CD14-positive monocyte (primary cell): ENCODE measurements around the gene AVL9. TPM values are rescaled to one million over a fixed set of nuclear protein-coding genes. Genes with fewer than 3 reads are reported as not detected.

Experiments
- DNase-seq, 3 donors: peaks; one replicate each; pipeline ENCODE4 v3.0.0-alpha.2; 2011 to 2022
- H2AFZ ChIP-seq: 2 replicates; pipeline ENCODE4 v1.6.0; 2012; ENCODE audit warnings: mild to moderate bottlenecking, low read depth, low read length, inconsistent platforms; ENCODE audit not compliant: insufficient read depth, poor library complexity, severe bottlenecking
- H3K27ac ChIP-seq, 2 donors: 1 replicate in 1 of 2; 2 replicates in 1 of 2; pipeline ENCODE4 v1.5.1; 2012 to 2013; ENCODE audit warnings: low read length in 2 of 2, control low read depth in 1 of 2, inconsistent platforms in 1 of 2, low read depth in 1 of 2, mild to moderate bottlenecking in 1 of 2
- H3K27me3 ChIP-seq, 2 donors: one replicate each; pipeline versions ENCODE4 v1.6.0 to v1.6.1; 2011 to 2013; ENCODE audit warnings: low read length in 2 of 2; ENCODE audit not compliant: control insufficient read depth in 2 of 2, insufficient read depth in 2 of 2
- H3K36me3 ChIP-seq, 2 donors: replicated peaks in 1 of 2; 1 replicate in 1 of 2; 2 replicates in 1 of 2; pipeline versions ENCODE4 v1.5.1 to v1.6.1; 2012 to 2013; ENCODE audit warnings: low read length in 2 of 2, control low read depth in 1 of 2, inconsistent platforms in 1 of 2, mild to moderate bottlenecking in 1 of 2; ENCODE audit not compliant: insufficient read depth in 2 of 2, control insufficient read depth in 1 of 2
- H3K4me1 ChIP-seq, 2 donors: 1 replicate in 1 of 2; 2 replicates in 1 of 2; pipeline versions ENCODE4 v1.5.1 to v1.6.1; 2012 to 2013; ENCODE audit warnings: low read length in 2 of 2, control low read depth in 1 of 2, inconsistent platforms in 1 of 2, mild to moderate bottlenecking in 1 of 2, moderate library complexity in 1 of 2; ENCODE audit not compliant: insufficient read depth in 2 of 2, control insufficient read depth in 1 of 2
- H3K4me2 ChIP-seq: replicated peaks from 2 replicates; pipeline ENCODE3; 2012; ENCODE audit warnings: low read length, moderate library complexity, mild to moderate bottlenecking; ENCODE audit not compliant: poor library complexity, severe bottlenecking; ENCODE audit errors: extremely low read depth
- H3K4me3 ChIP-seq, 3 experiments: fragments of 200-600 bp in 1 of 3; sonication (generic) in 1 of 3; replicated peaks in 1 of 3; 1 replicate in 2 of 3; 2 replicates in 1 of 3; pipeline ENCODE4 v1.5.1; 2011 to 2013; ENCODE audit warnings: low read length in 3 of 3, mild to moderate bottlenecking in 3 of 3, control low read depth in 2 of 3, low read depth in 2 of 3, inconsistent platforms in 1 of 3, moderate library complexity in 1 of 3
- H3K79me2 ChIP-seq: 2 replicates; pipeline ENCODE4 v1.6.0; 2012; ENCODE audit warnings: mild to moderate bottlenecking, control low read depth, inconsistent platforms, low read length, moderate library complexity; ENCODE audit not compliant: insufficient read depth
- H3K9ac ChIP-seq: 2 replicates; pipeline ENCODE4 v1.6.0; 2017; ENCODE audit warnings: low read length, mild to moderate bottlenecking; ENCODE audit not compliant: insufficient read depth, poor library complexity, severe bottlenecking
- H3K9me3 ChIP-seq, 2 donors: replicated peaks in 1 of 2; 1 replicate in 1 of 2; 2 replicates in 1 of 2; pipeline versions ENCODE4 v1.5.1 to v1.6.1; 2012 to 2013; ENCODE audit warnings: low read length in 2 of 2, control low read depth in 1 of 2; ENCODE audit not compliant: control insufficient read depth in 1 of 2, insufficient read depth in 1 of 2
- H4K20me1 ChIP-seq: 2 replicates; pipeline ENCODE4 v1.6.0; 2012; ENCODE audit warnings: mild to moderate bottlenecking, low read length, control low read depth, moderate library complexity; ENCODE audit not compliant: insufficient read depth
- H3K27ac Mint-ChIP-seq, 7 donors: one replicate each; pipeline ENCODE4 v1.8.0; 2020; ENCODE audit warnings: mild to moderate bottlenecking in 7 of 7, mixed read lengths in 7 of 7, moderate library complexity in 6 of 7, inconsistent platforms in 2 of 7
- H3K27me3 Mint-ChIP-seq, 3 donors: one replicate each; pipeline ENCODE4 v1.8.0; 2021 to 2022; ENCODE audit warnings: low read depth in 3 of 3, mild to moderate bottlenecking in 3 of 3, mixed read lengths in 3 of 3, moderate library complexity in 3 of 3, inconsistent platforms in 1 of 3
- H3K36me3 Mint-ChIP-seq, 2 donors: one replicate each; pipeline ENCODE4 v1.8.0; 2020; ENCODE audit warnings: mixed read lengths in 2 of 2, inconsistent platforms in 1 of 2, mild to moderate bottlenecking in 1 of 2
- H3K4me1 Mint-ChIP-seq: one replicate; pipeline ENCODE4 v1.8.0; 2020; ENCODE audit warnings: mild to moderate bottlenecking, mixed read lengths
- H3K4me3 Mint-ChIP-seq, 2 donors: one replicate each; pipeline ENCODE4 v1.8.0; 2020; ENCODE audit warnings: mild to moderate bottlenecking in 2 of 2, mixed read lengths in 2 of 2, moderate library complexity in 1 of 2
- H3K9me3 Mint-ChIP-seq, 7 donors: one replicate each; pipeline ENCODE4 v1.8.0; 2020 to 2022; ENCODE audit warnings: mixed read lengths in 7 of 7, mild to moderate bottlenecking in 6 of 7, moderate library complexity in 6 of 7, inconsistent platforms in 2 of 7
- CTCF ChIP-seq: fragments of 200-600 bp; IDR thresholded peaks from one replicate; pipeline ENCODE4 v1.8.0; 2022; ENCODE audit warnings: antibody characterized with exemption, mild to moderate bottlenecking
- whole genome bisulfite sequencing: methylation state at CpG from one replicate; pipeline ENCODE4 v1.1.5; 2013; ENCODE audit warnings: missing lambda C conversion rate; ENCODE audit not compliant: insufficient coverage; 5-methylcytosine and 5-hydroxymethylcytosine counted together
- intact Hi-C, 2 donors: fragments of 100-400 bp; cut with micrococcal nuclease; formaldehyde crosslinking; loops; one replicate each; pipeline versions ENCODE4 v1.15.0 to v1.15.1; 2023
- polyA minus RNA-seq: library from RNA; depleted of rRNA, polyadenylated mRNA; stranded (reverse); fragments of >200 nt; gene quantifications from 2 replicates; pipeline ENCODE4 v1.2.3, GENCODE V29; 2012
- polyA plus RNA-seq, 3 donors: library from polyadenylated mRNA; depleted of rRNA in 1 of 3; unstranded in 2 of 3; stranded (reverse) in 1 of 3; fragments of 300-500 nt in 2 of 3; fragments of >200 nt in 1 of 3; fragmentation: Illumina TruSeq in 2 of 3; gene quantifications; 1 replicate in 2 of 3; 2 replicates in 1 of 3; pipeline ENCODE4 v1.2.3, GENCODE V29; 2012 to 2021
- total RNA-seq, 12 experiments: library from RNA in 1 of 12; stranded (reverse) in 1 of 12; fragments of 120-200 nt in 1 of 12; gene quantifications; one replicate each; pipeline ENCODE4 v1.2.4 and lab custom pipeline; 2013 to 2026; ENCODE audit warnings: mixed read lengths in 6 of 12, inconsistent platforms in 1 of 12

Gene AVL9
- 34.9 TPM for total RNA-seq (2013)
- 10 to 100 TPM; 16.3 to 17.1 (median 16.8) TPM for polyA plus RNA-seq
- polyA minus RNA-seq: 14.8 and 15.7 TPM in 2 replicates
- total RNA-seq (lab: John Stamatoyannopoulos, UW): 50.6 to 131 (median 80.3) reads per million in 11 experiments

GRCh38 chr7:32495298-32496051 is at the start of gene AVL9:
Gene AVL9, plus strand, starts transcription at chr7:32495489. Its CDS starts 221 bp downstream, at chr7:32495710.
- intact Hi-C loops: loop anchor here (10.0 kb wide), 3 partner anchors 399 to 1901 kb away; partner anchors contain the start of genes GARS1 (in 1 of the 2), KBTBD2 (in 1 of the 2) and NT5C3A (in 1 of the 2)
- Histone ChIP-seq H2AFZ (peak within 1 kb of the TSS; percentile 92), H3K4me3 (peak within 1 kb of the TSS; percentile 76 to 94 (median 77)), H3K9ac (peak within 1 kb of the TSS; percentile 100), H3K79me2 (peaks cover 52% of the 10 kb centered on the region), H3K27me3 (no peaks in the 10 kb centered on the region), H3K27ac (peak within 1 kb of the TSS; percentile 90 to 99), H3K36me3 (no peaks in the 10 kb centered on the region), H3K9me3 (no peaks in the 10 kb centered on the region), H3K4me1 (peaks cover 13 to 25% of the 10 kb centered on the region in 2 donors), H4K20me1 (peaks cover 32% of the 10 kb centered on the region), H3K4me2 (peak within 1 kb of the TSS; percentile 87)
- Mint-ChIP-seq H3K27me3 (peaks cover 0 to 5% (median 3%) of the 10 kb centered on the region in 3 donors), H3K9me3 (peaks cover 0 to 8% (median 1%) of the 10 kb centered on the region in 7 donors), H3K4me1 (peaks cover 36% of the 10 kb centered on the region), H3K27ac (peak within 1 kb of the TSS; percentile 94 to 99 (median 96)), H3K4me3 (peak within 1 kb of the TSS; percentile 90 to 94), H3K36me3 (peaks cover 3 to 13% of the 10 kb centered on the region in 2 donors)
- no peak for TF ChIP-seq CTCF
- peak; percentile 89 to 96 (median 92) for DNase-seq
- under 1% methylated on average over 53 of the region's 67 CpGs for WGBS

- no peak overlapping the region for H3K27ac Mint-ChIP-seq
- H3K4me2 ChIP-seq: no peak overlapping the region
- no CpG with 5 or more reads among the region's 2 CpGs for WGBS
- H4K20me1 ChIP-seq: no peaks in the 10 kb centered on the region
- no peaks in the 10 kb centered on the region for H3K27me3 ChIP-seq
- H3K9me3 ChIP-seq: peaks cover 0 to 11% of the 10 kb centered on the region in 2 donors
- H3K9me3 Mint-ChIP-seq: peaks cover 7 to 39% (median 24%) of the 10 kb centered on the region in 7 donors
- no peak overlapping the region for H3K9ac ChIP-seq
- no peaks in the 10 kb centered on the region for H3K79me2 ChIP-seq
- no peak for DNase-seq
- H3K4me3 ChIP-seq: no peak overlapping the region
- H3K4me1 ChIP-seq: no peaks in the 10 kb centered on the region
- no peaks in the 10 kb centered on the region for H3K36me3 Mint-ChIP-seq
- no peaks in the 10 kb centered on the region for H3K36me3 ChIP-seq
- intact Hi-C loops: no loop called here
- no peaks in the 10 kb centered on the region for H3K4me1 Mint-ChIP-seq
- H3K27me3 Mint-ChIP-seq: peaks cover 0 to 6% (median 3%) of the 10 kb centered on the region in 3 donors
- TF ChIP-seq CTCF: no peak
- H3K4me3 Mint-ChIP-seq: no peak overlapping the region
- H3K27ac ChIP-seq: no peak overlapping the region
- H2AFZ ChIP-seq: no peak overlapping the region
These were observed 48.1 kb upstream of the AVL9 start for GRCh38 chr7:32447218-32447617.
